Measurements from ENCODE around the gene MRPL10. TPM values are rescaled to one million over a fixed set of nuclear protein-coding genes. Genes with fewer than 3 reads are reported as not detected.

The MRPL10 gene
- total RNA-seq, 1 experiment from 2014 or later = 67.2 TPM

DNA sequence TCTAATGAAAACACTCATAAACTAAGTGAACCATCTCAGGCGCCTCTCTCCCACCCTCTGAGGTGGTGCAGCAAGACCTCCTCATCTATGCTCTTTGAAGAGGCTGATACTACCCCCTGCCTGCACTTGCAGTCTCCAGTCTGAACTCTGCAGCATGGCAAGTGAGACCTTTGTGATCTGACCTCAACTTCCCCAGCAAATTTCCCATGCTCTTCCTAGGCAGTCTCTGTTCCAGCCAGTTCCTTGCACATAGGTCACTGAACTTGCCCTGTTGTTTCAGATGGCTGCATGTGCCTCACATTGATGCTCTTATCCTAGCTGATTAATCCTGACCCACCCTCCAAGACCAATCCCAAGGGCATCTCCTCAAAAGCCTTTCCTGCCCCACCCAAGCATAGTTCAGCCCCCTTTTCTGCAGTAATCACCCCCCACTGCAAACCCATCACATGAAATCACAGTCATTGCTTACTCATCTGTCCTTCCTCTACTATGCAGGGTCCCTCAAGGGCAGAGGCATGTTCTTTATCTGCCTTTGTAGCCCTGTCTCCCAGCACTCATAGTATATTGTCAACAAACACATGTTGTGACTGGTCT lies 56.3 kb downstream of the MRPL10 start:
- Histone ChIP-seq H4K20me1 (ENCODE audit: control insufficient read depth, insufficient read depth, insufficient read length) (no peaks in the 10 kb centered on the region), H2BK15ac (ENCODE audit: low read depth, low read length) (no peak overlapping the region), H3K23me2 (ENCODE audit: insufficient read length, low read depth, low read length, poor library complexity, severe bottlenecking) (no peaks in the 10 kb centered on the region), H3K79me1 (ENCODE audit: insufficient read depth, low read depth, low read length, poor library complexity, severe bottlenecking) (no peaks in the 10 kb centered on the region), H3K23ac (ENCODE audit: insufficient read length, low read depth, low read length) (no peak overlapping the region), H3K18ac (ENCODE audit: insufficient read length, low read depth, low read length) (no peak overlapping the region), H3K14ac (ENCODE audit: insufficient read depth, low read length) (no peak overlapping the region), H2AFZ (ENCODE audit: low read length) (no peak overlapping the region), H2AK5ac (ENCODE audit: insufficient read length, low read length) (no peak overlapping the region), H3K79me2 (ENCODE audit: insufficient read depth, low read length) (no peaks in the 10 kb centered on the region), H3K56ac (ENCODE audit: insufficient read length, low read depth, low read length) (no peak overlapping the region), H2BK120ac (ENCODE audit: low read depth, low read length, poor library complexity, severe bottlenecking) (no peak overlapping the region), H3T11ph (ENCODE audit: low read length) (no peak overlapping the region), H4K5ac (ENCODE audit: insufficient read length, low read depth, low read length) (no peak overlapping the region), H2BK20ac (ENCODE audit: low read depth, low read length, poor library complexity, severe bottlenecking) (no peak overlapping the region), H4K8ac (replicated peaks; ENCODE audit: insufficient read length, low read depth, low read length) (no peak overlapping the region), H3K4me2 (ENCODE audit: insufficient read depth, insufficient read length, low read length) (no peak overlapping the region), H3K27me3 (ENCODE audit: insufficient read depth, low read length) (peaks cover 2% of the 10 kb centered on the region; the same call in 1 of the 2 replicates), H2BK12ac (ENCODE audit: insufficient read length, low read depth, low read length) (no peak overlapping the region), H4K91ac (ENCODE audit: insufficient read length, low read depth, low read length) (no peak overlapping the region), H3K4ac (ENCODE audit: low read depth, low read length) (no peak overlapping the region), H3K9ac (ENCODE audit: extremely low read depth, insufficient read length, low read length) (no peak overlapping the region), H3K4me1 (ENCODE audit: insufficient read depth, low read length) (no peaks in the 10 kb centered on the region), H3K27ac (ENCODE audit: insufficient read length, low read depth, low read length) (no peak overlapping the region), H2BK5ac (ENCODE audit: insufficient read length, low read length) (no peak overlapping the region), H3K9me3 (ENCODE audit: control insufficient read depth, low read depth, low read length) (no peaks in the 10 kb centered on the region)
- peaks cover 2 to 5% of the 10 kb centered on the region in 2 experiments; a peak in 3 of 5 replicates for H3K9me3 Mint-ChIP-seq
- H3K27ac Mint-ChIP-seq = no peak overlapping the region; a peak in 1 of 7 replicates
- H3K27me3 Mint-ChIP-seq (ENCODE audit: low read depth) = peaks cover 43% of the 10 kb centered on the region
- TF ChIP-seq, protein P1, sequence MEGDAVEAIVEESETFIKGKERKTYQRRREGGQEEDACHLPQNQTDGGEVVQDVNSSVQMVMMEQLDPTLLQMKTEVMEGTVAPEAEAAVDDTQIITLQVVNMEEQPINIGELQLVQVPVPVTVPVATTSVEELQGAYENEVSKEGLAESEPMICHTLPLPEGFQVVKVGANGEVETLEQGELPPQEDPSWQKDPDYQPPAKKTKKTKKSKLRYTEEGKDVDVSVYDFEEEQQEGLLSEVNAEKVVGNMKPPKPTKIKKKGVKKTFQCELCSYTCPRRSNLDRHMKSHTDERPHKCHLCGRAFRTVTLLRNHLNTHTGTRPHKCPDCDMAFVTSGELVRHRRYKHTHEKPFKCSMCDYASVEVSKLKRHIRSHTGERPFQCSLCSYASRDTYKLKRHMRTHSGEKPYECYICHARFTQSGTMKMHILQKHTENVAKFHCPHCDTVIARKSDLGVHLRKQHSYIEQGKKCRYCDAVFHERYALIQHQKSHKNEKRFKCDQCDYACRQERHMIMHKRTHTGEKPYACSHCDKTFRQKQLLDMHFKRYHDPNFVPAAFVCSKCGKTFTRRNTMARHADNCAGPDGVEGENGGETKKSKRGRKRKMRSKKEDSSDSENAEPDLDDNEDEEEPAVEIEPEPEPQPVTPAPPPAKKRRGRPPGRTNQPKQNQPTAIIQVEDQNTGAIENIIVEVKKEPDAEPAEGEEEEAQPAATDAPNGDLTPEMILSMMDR (conservative IDR thresholded peaks at IDR 0.05) = no peak
- no CpG with 5 or more reads among the region's 1 CpG for WGBS (ENCODE audit: extremely low coverage, insufficient read length, low lambda C conversion rate)
- H3K36me3 Mint-ChIP-seq (ENCODE audit: insufficient read depth in 1 of 3, low read depth in 3 of 3) = no peaks in the 10 kb centered on the region
- no peak for DNase-seq
- H3K4me1 Mint-ChIP-seq = no peaks in the 10 kb centered on the region
- no peak overlapping the region for H3K4me3 Mint-ChIP-seq

Measured in H9 (cell line).